Hepatocyte (in vitro differentiated cells): Measurements from ENCODE around the gene SRPK2. TPM values are rescaled to one million over a fixed set of nuclear protein-coding genes. Genes with fewer than 3 reads are reported as not detected.
"Not testable (repeated sequence)": the region's sequence is repeated elsewhere in the genome, so short reads cannot be mapped to it uniquely, and the experiment has no call there.

Experiments
- DNase-seq: peaks from one replicate; pipeline ENCODE4 v3.0.0-alpha.2; 2016; ENCODE audit warnings: low spot score
- H2AFZ ChIP-seq: fragments of 200-600 bp; sonication (generic); 2 replicates; pipeline ENCODE4 v1.6.0; 2016; ENCODE audit warnings: antibody characterized with exemption, mild to moderate bottlenecking
- H3K27ac ChIP-seq: fragments of 200-600 bp; sonication (generic); 2 replicates; pipeline ENCODE4 v1.5.1; 2016; ENCODE audit warnings: mild to moderate bottlenecking
- H3K27me3 ChIP-seq: fragments of 200-600 bp; sonication (generic); 2 replicates; pipeline ENCODE4 v1.6.1; 2016
- H3K36me3 ChIP-seq: fragments of 200-600 bp; sonication (generic); replicated peaks from 2 replicates; pipeline ENCODE4 v1.5.1; 2016; ENCODE audit warnings: low read depth; ENCODE audit not compliant: insufficient read depth
- H3K4me1 ChIP-seq: fragments of 200-600 bp; sonication (generic); 2 replicates; pipeline ENCODE4 v1.5.1; 2016; ENCODE audit warnings: mild to moderate bottlenecking, moderate library complexity; ENCODE audit not compliant: insufficient read depth
- H3K4me2 ChIP-seq: fragments of 200-600 bp; sonication (generic); 2 replicates; pipeline ENCODE4 v1.6.0; 2016
- H3K4me3 ChIP-seq: fragments of 200-600 bp; sonication (generic); 2 replicates; pipeline ENCODE4 v1.5.1; 2016; ENCODE audit warnings: mild to moderate bottlenecking
- H3K79me2 ChIP-seq: fragments of 200-600 bp; sonication (generic); 2 replicates; pipeline ENCODE4 v1.6.0; 2017; ENCODE audit warnings: mild to moderate bottlenecking
- H3K9me2 ChIP-seq: fragments of 200-600 bp; sonication (generic); replicated peaks from 2 replicates; pipeline ENCODE4 v1.6.0; 2017; ENCODE audit warnings: mild to moderate bottlenecking; ENCODE audit not compliant: insufficient read depth
- H3K9me3 ChIP-seq: fragments of 200-600 bp; sonication (generic); 2 replicates; pipeline ENCODE4 v1.5.1; 2016; ENCODE audit warnings: low read depth, mild to moderate bottlenecking
- H4K20me1 ChIP-seq: fragments of 200-600 bp; sonication (generic); 2 replicates; pipeline ENCODE4 v1.6.0; 2016; ENCODE audit warnings: mild to moderate bottlenecking; ENCODE audit not compliant: insufficient read depth, poor library complexity, severe bottlenecking
- EZH2 ChIP-seq: fragments of 200-600 bp; sonication (generic); IDR thresholded peaks from 2 replicates; pipeline ENCODE4 v1.6.1; 2016; ENCODE audit warnings: antibody characterized with exemption, mild to moderate bottlenecking, borderline replicate concordance
- EZH2phosphoT487 ChIP-seq: fragments of 200-600 bp; sonication (generic); IDR thresholded peaks from one replicate; pipeline ENCODE4 v1.6.1; 2018; ENCODE audit warnings: antibody characterized with exemption, mild to moderate bottlenecking, low read depth, moderate library complexity; ENCODE audit not compliant: unreplicated experiment, severe bottlenecking
- WGBS: methylation state at CpG from one replicate; pipeline ENCODE4 v1.1.6; 2016; ENCODE audit warnings: low lambda C conversion rate; ENCODE audit errors: missing lambda C conversion rate; 5-methylcytosine and 5-hydroxymethylcytosine counted together
- polyA plus RNA-seq: library from polyadenylated mRNA; unstranded; fragments of >200 nt; fragmentation: Nextera tagmentation; extraction: Ambion mirVana; gene quantifications from 2 replicates; pipeline ENCODE4 v1.2.1, GENCODE V29; 2016
- total RNA-seq: library from RNA; depleted of rRNA; stranded (reverse); fragments of >200 nt; gene quantifications from 2 replicates; pipeline ENCODE4 v1.2.3, GENCODE V29; 2014
- TF ChIP-seq, protein P1 (sequence below): fragments of 200-600 bp; sonication (generic); IDR thresholded peaks from 2 replicates; pipeline ENCODE4 v1.5.1; 2016; ENCODE audit warnings: antibody characterized with exemption, mild to moderate bottlenecking; ENCODE audit not compliant: poor library complexity

The SRPK2 gene
- total and polyA plus RNA-seq, 2 experiments from 2014 or later = 41.4 to 46.1 TPM

DNA sequence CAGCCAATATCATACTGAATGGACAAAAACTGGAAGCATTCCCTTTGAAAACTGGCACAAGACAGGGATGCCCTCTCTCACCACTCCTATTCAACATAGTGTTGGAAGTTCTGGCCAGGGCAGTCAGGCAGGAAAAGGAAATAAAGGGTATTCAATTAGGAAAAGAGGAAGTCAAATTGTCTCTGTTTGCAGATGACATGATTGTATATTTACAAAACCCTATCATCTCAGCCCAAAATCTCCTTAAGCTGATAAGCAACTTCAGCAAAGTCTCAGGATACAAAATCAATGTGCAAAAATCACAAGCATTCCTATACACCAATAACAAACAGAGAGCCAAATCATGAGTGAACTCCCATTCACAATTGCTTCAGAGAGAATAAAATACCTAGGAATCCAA is 129.8 kb downstream of the SRPK2 start:
- H3K9me3 ChIP-seq, H3K36me3 ChIP-seq, H3K27me3 ChIP-seq, H3K9me2 ChIP-seq, H2AFZ ChIP-seq, H3K4me3 ChIP-seq, H4K20me1 ChIP-seq, H3K4me2 ChIP-seq, DNase-seq, H3K4me1 ChIP-seq, H3K27ac ChIP-seq: not testable (repeated sequence)
- peaks cover 66% of the 10 kb centered on the region for H3K79me2 ChIP-seq

DNA sequence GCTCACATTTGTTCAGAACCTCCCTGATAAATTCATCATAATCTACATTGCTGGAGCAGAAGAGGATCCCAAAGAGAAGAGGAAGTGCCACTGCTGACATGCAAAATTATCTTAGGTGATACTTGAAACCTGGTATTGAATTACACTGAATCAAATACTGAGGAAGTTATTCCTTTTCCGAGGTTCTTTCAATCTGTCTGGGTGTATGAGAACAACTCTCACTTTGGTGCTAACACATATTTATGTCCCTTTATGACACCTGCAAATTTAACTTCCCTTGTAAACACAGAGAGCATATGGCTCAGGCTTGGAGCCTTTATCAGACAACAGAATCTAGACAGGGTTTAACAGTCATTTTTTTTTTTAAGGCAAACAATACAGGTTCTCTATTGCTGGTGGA is 131.4 kb downstream of the SRPK2 start:
- H4K20me1 ChIP-seq = peaks cover 8% of the 10 kb centered on the region
- H3K4me1 ChIP-seq = peaks cover 7% of the 10 kb centered on the region
- H3K27ac ChIP-seq = no peak overlapping the region
- H2AFZ ChIP-seq = no peak overlapping the region
- no peak overlapping the region for H3K4me2 ChIP-seq
- peaks cover 65% of the 10 kb centered on the region for H3K79me2 ChIP-seq
- TF ChIP-seq EZH2 (no peak), EZH2phosphoT487 (no peak)
- TF ChIP-seq, protein P1, sequence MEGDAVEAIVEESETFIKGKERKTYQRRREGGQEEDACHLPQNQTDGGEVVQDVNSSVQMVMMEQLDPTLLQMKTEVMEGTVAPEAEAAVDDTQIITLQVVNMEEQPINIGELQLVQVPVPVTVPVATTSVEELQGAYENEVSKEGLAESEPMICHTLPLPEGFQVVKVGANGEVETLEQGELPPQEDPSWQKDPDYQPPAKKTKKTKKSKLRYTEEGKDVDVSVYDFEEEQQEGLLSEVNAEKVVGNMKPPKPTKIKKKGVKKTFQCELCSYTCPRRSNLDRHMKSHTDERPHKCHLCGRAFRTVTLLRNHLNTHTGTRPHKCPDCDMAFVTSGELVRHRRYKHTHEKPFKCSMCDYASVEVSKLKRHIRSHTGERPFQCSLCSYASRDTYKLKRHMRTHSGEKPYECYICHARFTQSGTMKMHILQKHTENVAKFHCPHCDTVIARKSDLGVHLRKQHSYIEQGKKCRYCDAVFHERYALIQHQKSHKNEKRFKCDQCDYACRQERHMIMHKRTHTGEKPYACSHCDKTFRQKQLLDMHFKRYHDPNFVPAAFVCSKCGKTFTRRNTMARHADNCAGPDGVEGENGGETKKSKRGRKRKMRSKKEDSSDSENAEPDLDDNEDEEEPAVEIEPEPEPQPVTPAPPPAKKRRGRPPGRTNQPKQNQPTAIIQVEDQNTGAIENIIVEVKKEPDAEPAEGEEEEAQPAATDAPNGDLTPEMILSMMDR = no peak
- H3K27me3 ChIP-seq = no peaks in the 10 kb centered on the region
- H3K9me2 ChIP-seq = no peaks in the 10 kb centered on the region
- H3K36me3 ChIP-seq = no peaks in the 10 kb centered on the region
- no peak for DNase-seq
- 0% methylated on average over 1 of the region's 1 CpG for WGBS
- no peaks in the 10 kb centered on the region for H3K9me3 ChIP-seq
- no peak overlapping the region for H3K4me3 ChIP-seq

DNA sequence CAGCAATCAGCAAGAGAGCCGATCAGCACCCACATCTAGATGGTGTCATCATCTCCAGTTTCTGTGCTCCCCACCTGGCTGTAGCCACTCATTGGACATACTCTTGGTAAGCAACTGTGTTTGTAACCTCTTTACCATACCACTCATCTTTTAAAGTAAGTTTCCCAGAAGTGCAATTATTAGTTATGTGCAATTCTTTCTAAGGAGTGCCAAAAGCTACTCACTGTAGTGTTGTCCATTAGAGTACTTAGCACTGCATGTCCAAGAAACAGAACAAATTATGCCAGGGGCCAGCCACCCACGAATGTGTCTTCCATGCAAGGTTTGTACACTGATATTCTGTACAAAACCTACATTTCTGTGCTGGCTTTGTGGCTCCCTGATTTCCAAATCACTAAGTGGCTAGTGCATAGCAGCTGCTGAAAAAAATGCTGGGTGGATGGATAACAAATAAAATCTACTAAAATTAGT is 131.9 kb downstream of the SRPK2 start:
- Histone ChIP-seq H3K79me2 (peaks cover 65% of the 10 kb centered on the region), H3K9me3 (no peaks in the 10 kb centered on the region), H3K4me2 (no peak overlapping the region), H3K27ac (no peak overlapping the region), H3K27me3 (no peaks in the 10 kb centered on the region), H2AFZ (no peak overlapping the region), H4K20me1 (peaks cover 11% of the 10 kb centered on the region), H3K9me2 (no peaks in the 10 kb centered on the region), H3K36me3 (no peaks in the 10 kb centered on the region), H3K4me3 (no peak overlapping the region), H3K4me1 (peaks cover 7% of the 10 kb centered on the region)
- DNase-seq = no peak
- TF ChIP-seq, protein P1 = no peak
- TF ChIP-seq EZH2 (no peak), EZH2phosphoT487 (no peak)
- 90% methylated on average over 2 of the region's 2 CpGs for WGBS

DNA sequence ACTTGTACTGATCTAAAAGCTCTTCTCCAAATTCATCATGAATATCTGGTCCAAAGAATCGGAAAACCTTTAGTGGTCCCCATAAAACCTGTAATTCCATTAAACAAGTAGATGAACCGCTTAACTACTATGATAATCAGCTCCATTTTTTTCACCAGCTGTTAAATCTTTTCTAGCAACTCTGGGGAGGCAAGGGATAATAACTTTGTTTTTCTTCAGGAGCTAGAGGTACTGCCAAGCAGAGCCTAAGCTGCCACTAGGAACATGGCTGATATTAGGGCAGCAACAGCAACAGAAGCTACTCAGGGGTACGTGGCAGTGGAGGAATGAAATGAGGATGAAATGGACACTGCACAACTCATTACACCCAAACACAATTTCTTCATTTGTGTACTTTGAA is 138.0 kb downstream of the SRPK2 start:
- H3K9me3 ChIP-seq = no peaks in the 10 kb centered on the region
- no peak overlapping the region for H2AFZ ChIP-seq
- no peak for TF ChIP-seq EZH2phosphoT487
- TF ChIP-seq, protein P1 = no peak
- no peak for TF ChIP-seq EZH2
- H3K36me3 ChIP-seq = no peaks in the 10 kb centered on the region
- no peaks in the 10 kb centered on the region for H3K9me2 ChIP-seq
- H3K27ac ChIP-seq = no peak overlapping the region
- peaks cover 75% of the 10 kb centered on the region for H3K79me2 ChIP-seq
- H3K4me1 ChIP-seq = peaks cover 5% of the 10 kb centered on the region
- H4K20me1 ChIP-seq = peaks cover 17% of the 10 kb centered on the region
- H3K4me2 ChIP-seq = no peak overlapping the region
- no peak for DNase-seq
- H3K4me3 ChIP-seq = no peak overlapping the region
- H3K27me3 ChIP-seq = no peaks in the 10 kb centered on the region
- 93% methylated on average over 3 of the region's 3 CpGs for WGBS
